GM21717 (cell line): ENCODE measurements around the gene MAP6.

Experiments used
- ATAC-seq: cut with Tn5 transposase; IDR thresholded peaks from one replicate; pipeline ENCODE4 v1.9.1; 2021; ENCODE audit warnings: mild to moderate bottlenecking, moderate library complexity; ENCODE audit not compliant: unreplicated experiment

Gene MAP6

GRCh38 chr11:75667255-75667830 lies 1.5 kb downstream of the MAP6 start:
- no peak for ATAC-seq

DNA sequence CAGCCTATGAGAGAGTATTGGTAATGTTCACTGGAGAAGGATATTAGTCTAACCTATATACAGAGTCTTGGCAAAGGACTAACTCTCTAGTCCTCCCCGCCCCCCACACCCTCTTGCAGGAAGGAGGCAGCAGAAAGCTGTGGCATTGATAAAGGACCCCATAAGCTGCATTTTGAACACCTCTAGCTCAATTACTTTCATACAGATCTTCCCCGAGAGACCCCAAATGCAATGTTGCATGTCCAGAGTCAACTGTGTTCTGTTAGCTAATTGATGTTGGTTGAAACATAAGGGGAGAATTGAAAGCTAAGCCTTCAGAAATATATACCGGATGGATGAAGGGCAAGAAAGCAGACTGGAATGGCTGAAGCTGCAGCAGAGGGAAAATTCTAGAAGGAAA lies 2.8 kb downstream of the MAP6 start:
- no peak for ATAC-seq

DNA sequence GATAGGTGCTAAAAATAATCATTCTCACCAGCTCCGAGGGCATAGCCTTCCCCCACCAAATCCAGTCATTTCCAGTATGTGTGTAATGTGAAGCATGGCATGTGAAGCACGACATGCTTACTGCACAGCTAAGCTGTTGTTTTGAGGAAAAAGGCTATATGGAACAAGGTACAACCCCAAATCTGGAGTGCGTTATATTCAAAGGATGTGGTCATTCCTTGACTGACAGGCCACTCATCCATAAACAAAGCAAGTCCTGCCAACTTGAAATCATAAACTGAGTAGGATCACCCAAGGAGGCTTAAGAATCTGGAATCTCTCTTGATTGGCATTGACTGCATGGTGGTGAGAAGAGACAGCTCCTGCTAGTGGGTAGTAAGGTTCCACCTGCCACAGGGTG lies 3.7 kb downstream of the MAP6 start:
- no peak for ATAC-seq

DNA sequence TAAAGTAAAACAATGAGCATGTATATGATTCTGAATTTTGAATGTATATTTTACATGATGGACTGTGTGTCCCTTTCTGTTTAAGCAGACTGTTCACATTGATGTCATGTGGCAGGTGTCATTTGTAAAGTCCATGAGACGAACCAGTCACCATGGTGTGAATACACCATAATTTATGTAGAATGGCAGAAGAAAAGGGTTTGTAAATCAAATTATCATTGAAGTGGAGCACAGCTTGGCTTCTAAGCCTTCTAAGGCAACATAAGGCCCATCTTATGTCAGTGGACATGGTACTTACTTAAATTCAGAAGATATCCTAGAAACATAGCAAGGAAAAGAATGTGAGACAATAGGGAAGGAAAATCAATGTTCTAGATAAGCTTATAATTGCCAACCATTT lies 4.4 kb downstream of the MAP6 start:
- no peak for ATAC-seq

GRCh38 chr11:75663808-75664207 lies 5.0 kb downstream of the MAP6 start:
- ATAC-seq = no peak

DNA sequence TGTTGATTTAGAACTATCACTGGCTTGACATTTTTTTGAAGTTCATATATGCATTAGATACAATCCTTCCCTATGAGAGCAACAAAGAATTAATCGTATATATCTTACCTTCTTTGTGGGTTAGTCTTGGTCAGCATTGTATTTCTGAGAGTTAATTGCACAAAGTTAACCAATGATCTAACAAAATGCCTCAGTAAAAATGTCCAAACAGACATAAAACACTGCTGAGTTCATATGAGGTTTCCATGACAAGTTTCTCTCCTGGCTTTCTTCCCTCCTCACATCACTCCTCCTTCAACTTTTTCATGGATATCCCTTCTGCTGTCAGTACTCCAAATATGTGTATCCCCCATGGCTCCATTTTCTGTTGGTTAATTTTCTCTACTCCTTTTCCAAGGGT lies 9.0 kb downstream of the MAP6 start:
- ATAC-seq = no peak

GRCh38 chr11:75656044-75656727 lies 12.7 kb downstream of the MAP6 start:
- no peak for ATAC-seq

DNA sequence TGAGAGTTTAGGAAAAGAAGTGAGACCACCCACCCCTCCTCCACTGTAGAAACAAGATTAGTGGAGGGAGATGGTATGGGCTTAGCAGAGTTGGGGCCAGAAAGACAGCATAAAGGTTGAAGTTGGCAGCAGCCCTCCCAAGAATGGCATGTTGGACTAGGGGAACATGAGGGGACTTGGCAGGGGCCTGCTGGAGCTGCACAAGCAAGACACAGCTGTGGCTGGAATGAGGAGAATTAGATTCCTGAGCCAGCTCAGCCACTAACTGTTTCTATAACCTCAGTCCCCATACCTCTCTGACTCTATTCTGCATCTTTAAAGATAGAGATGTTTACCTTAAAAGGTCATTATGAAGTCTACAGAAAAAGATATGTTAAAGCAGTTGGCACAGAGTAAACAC lies 13.2 kb downstream of the MAP6 start:
- ATAC-seq = no peak

DNA sequence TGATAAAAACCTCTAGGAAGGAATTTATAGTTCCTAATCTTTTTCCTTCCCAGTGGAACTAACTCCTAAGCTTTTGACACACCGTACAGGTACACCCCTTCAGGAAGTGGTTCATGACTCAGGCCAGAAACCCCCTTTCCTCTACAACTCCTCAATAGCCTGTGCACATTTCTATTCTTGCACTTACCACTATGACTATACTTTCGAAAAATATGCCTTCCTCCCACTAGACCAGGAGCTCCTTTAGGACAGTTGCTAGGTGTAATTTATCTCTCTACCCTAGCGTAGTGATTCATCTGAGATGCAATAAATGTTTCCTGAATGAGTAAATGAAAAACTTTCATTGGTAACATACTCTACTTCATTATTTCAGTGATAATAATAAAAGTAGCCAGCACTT lies 14.5 kb downstream of the MAP6 start:
- peak; percentile 82 for ATAC-seq

GRCh38 chr11:75653532-75653931 lies 15.3 kb downstream of the MAP6 start:
- no peak for ATAC-seq

DNA sequence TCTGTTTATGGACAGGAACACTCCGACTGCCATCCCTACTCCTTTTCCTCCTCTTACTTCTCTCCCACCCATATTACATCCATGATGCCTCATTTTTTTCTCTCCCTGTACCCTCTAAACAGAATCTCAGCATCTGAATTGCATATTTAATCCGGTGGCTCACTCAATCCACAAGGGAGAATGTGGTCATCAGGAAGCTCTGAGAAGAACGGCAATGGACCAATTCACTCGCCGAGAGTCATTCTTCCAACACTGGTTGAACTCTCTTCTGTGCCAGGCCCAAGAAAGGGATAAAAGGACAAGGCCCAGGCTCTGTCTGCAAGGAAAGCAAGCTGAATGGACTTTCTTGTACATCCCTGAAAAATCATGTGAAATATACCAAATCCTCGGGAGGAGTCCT lies 15.9 kb downstream of the MAP6 start:
- ATAC-seq = no peak

- no peak for ATAC-seq
Observed at GRCh38 chr11:75651218-75651617, 17.6 kb downstream of the MAP6 start.

DNA sequence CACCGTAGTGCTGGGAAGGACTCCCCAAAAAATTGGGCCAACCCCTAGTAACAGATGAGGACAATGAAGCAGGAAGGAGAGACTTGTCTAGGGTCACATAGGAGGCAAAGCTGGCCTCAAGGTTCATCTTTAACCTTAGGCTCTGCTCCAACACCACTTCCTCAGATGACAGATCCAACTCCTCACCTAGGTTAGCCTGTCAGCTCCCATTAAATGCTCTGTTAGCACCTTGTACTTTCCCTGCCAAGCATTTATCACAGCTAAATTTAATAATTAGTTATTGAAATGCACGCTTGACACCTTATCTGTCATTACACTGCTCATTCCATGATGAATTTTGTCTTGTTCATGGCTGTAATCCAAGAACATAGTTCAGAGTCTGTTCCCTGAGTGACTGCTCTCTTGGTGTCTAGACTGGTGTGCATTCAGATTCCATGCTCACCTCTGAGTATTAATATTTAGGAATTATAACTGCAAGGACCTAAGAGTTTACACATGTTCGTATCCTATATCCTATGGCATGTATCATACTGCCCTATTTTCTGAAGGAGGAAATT lies 18.6 kb downstream of the MAP6 start:
- no peak for ATAC-seq

DNA sequence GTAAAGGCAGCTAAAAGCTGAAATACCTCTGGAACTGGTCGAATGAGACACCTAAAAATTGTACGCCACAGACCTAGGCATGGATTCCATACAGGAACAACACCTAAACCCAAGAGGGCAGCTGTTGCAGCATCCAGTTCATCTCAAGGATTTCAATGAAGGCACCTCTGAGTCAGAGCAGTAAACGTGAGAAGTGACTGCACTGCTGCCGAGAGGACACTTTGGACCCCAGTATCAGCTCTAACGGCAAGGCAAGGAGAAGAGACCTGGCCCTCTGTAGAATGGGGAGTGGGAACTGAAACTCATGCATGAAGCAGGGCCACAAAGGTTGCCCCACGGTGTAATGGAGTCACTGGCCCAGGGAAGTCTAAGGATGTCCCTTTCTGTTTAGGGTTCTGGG lies 23.9 kb downstream of the MAP6 start:
- no peak for ATAC-seq

- ATAC-seq = no peak
Observed at GRCh38 chr11:75644370-75644769, 24.5 kb downstream of the MAP6 start.

- no peak for ATAC-seq
Observed at GRCh38 chr11:75642402-75643113, 26.3 kb downstream of the MAP6 start.

- no peak for ATAC-seq
Observed at GRCh38 chr11:75639762-75640181, 29.1 kb downstream of the MAP6 start.

GRCh38 chr11:75637998-75638397 lies 30.8 kb downstream of the MAP6 start:
- ATAC-seq = no peak

GRCh38 chr11:75635066-75635862 lies 33.6 kb downstream of the MAP6 start:
- no peak for ATAC-seq

DNA sequence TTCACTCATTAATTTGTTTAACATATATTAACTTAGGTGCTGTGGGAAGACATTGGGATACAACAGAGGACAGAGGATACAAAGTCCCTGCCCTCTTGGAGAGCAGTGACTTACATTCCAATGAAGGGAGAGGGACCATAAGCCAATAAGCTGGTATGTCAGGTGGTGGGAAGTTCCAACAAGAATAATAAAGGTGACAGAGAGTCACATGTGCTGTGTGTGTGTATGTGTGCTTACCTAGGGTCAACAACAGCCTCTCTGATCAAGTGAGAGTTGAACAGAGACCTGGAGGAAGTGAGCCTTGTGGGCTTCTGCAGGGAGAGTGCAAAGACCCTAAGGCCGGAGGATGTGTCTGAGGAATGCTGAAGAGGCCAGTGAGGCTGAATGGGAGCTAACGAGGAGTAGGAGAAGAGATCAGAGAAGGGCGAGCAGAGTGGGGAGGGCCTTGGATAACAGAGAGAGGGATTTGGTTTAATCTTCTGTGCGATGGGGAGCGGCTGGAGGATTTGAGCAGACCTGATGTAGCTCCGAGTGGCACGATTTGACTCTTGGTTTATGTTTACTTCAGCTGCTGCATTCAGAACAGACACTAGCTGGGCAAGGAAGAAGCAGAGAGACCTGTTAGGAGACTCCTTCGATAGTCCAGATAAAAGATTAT lies 35.3 kb downstream of the MAP6 start:
- ATAC-seq = no peak

DNA sequence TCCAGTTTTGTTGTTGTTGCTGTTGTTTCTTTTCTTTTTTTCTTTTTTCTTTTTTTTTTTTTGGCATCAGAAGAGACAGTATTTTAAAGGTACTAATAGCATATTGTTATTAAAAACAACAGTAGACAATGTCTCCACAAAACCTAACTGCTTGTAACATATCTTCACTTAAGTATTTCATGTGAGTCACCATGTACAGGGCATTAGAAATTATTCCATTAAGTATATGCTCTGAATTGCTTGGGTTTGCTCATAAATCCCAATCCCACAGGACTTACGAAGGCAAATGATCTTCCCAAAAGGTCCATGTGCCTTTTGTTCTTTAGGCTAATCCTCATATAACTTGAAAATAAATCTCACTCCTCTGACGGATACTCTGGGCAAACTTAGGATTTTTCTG lies 35.9 kb downstream of the MAP6 start:
- no peak for ATAC-seq
